Measurements from ENCODE around the gene LDHD.

Gene LDHD

DNA sequence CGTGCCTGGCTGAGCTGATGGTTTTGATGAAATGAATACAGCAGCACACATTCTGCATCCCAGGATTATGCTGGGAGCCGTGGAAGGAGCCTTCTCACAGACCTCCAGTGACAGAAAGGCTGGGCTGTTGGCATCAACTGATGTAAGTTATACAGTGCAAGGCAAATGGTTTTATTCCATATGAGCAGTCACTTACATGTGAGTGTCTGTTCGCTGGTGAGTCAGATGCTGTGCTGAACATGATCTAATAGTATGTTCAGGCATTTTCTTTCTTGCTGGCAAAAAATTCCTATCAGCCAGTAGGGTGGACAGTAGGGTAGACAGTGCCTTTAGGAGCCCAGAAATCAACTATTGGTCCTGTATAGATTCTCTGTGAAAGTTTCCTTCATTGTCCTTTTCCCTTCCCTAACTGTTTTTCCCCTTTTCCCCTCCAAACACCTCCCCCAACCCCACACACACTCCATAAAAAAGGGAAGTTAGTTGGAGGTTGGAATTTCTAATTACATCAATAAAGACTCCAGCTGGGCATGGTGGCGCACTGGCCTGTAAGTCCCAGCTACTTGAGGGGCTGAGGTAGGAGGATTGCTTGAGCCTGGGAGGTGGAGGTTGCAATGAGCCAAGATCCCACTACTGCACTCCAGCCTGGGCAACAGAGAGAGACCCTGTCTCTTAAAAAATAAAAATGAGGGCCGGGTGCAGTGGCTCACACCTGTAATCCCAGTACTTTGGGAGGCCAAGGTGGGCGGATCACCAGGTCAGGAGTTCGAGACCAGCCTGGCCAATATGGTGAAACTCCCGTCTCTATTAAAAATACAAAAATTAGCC lies 36.2 kb downstream of the LDHD start:
- peak; percentile 42 for DNase-seq (ENCODE audit: low spot score)

DNA sequence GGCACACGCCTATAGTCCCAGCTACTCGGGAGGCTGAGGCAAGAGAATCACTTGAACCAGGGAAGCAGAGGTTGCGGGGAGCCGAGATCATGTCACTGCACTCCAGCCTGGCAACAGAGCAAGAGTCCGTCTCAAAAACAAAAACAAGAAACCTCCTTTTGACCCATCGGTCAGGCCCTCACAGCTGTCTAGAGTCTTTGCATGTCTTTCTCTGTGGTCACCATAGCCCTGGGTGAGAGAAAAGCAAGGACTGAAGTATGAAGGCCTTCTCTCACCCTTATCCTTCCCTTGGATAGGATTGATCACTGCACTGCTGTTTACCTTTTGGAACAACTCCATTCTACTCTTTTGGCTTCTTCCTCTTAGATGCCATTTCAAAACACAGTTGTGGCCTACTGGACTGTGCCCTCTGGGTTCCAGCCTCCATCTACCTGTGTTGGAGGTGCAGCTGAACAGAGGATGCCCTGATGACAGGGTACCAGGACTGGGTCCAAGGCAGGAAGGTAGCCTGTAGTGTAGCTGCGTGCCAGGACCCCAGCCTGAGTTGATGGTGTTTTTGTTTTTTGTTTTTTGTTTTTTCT lies 37.1 kb downstream of the LDHD start:
- no peak for DNase-seq (ENCODE audit: low spot score)

DNA sequence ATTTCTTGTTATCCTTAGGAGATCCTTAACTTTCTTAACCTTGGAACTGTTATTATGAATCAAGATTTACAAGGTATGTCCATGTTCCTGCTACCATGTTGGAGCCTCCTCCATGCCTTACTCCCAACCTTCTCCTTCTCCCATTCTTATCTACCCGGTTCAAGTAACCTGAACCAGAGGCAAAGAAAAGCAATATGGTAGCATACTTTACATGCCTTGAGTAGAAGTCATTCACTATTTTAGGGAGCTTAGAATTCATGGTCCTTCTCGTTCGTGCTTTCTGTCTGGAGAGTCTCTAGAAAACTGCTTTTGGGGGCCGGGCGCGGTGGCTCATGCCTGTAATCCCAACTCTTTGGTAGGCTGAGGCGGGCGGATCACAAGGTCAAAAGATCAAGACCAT lies 37.7 kb downstream of the LDHD start:
- no peak for DNase-seq (ENCODE audit: low spot score)

DNA sequence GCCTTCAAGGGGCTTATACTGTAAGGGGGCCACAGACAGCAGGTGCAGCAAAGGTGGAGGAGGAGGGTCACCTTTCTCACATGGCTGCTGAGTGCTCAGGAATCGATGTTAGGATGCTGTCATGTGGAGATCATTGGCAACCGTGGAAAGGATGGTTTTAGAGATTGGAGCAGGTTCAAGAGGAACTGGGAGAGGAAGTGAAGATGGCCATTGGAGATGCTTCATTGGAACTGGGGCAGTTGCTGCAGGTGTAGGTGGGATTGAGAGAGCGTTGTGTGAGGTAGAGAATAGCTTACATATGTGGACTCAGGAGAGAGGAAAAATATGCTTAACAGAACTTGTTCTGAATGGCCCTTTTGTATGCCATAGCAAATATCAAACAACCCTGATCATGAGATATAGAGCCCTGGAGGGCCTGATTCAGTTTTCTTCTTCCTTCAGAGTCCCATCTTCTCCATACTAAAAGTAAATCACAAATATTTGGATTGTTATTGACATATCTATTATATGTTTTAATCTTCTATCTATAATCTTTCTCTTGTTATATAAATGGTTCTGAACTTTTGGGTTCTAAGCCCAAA lies 40.8 kb downstream of the LDHD start:
- no peak for DNase-seq (ENCODE audit: low spot score)

GRCh38 chr16:75074920-75075687 lies 41.5 kb downstream of the LDHD start:
- DNase-seq (ENCODE audit: low spot score) = no peak

DNA sequence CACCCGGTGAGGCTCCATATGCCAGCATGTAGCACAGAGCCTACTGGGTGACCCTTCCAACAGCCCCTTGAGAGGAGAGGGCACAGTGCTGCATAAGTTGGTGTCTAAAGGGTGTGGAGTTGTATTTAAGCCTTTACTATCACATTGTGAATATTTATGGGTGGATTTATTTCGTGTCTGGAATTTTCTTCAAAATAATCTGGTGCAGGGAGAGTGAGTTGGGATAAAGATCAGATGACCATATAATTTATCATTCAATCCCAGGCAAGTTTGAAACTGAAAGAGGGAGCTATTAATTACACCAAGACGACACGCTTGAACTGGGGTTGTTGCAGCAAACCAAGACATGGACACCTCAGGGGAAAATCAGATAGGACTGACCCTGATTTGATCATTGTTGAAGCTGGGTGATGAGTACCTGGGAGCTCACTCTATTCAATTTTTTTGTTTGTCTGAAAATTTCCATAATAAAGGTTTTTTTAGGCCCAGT lies 42.2 kb downstream of the LDHD start:
- DNase-seq (ENCODE audit: low spot score) = no peak

- DNase-seq (ENCODE audit: low spot score) = no peak
Measured at GRCh38 chr16:75073545-75074303, 42.9 kb downstream of the LDHD start.

- no peak for DNase-seq (ENCODE audit: low spot score)
Measured at GRCh38 chr16:75072239-75072947, 44.2 kb downstream of the LDHD start.

DNA sequence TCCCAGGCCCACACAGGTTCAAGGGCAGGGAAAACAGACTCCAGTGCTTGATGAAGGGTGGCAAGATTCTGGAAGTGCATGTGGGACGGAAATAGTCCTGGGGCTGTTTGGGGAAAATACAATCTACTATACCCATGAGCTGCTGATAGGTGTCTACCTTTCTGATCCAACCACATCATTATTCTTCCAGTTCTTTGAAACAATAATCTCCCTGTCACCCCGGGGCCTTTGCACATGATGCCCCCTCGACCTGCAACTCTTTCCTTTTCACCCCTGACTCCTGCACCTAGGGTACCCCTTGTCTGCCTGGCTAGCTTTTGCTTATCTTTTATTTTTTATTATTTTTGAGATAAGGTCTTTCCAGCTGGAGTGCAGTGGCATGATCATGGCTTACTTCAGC lies 45.0 kb downstream of the LDHD start:
- DNase-seq (ENCODE audit: low spot score) = no peak

- peak; percentile 4 for DNase-seq (ENCODE audit: low spot score)
Measured at GRCh38 chr16:75070012-75070841, 46.4 kb downstream of the LDHD start.

GRCh38 chr16:75068085-75069031 lies 48.2 kb downstream of the LDHD start:
- no peak for DNase-seq (ENCODE audit: low spot score)

DNA sequence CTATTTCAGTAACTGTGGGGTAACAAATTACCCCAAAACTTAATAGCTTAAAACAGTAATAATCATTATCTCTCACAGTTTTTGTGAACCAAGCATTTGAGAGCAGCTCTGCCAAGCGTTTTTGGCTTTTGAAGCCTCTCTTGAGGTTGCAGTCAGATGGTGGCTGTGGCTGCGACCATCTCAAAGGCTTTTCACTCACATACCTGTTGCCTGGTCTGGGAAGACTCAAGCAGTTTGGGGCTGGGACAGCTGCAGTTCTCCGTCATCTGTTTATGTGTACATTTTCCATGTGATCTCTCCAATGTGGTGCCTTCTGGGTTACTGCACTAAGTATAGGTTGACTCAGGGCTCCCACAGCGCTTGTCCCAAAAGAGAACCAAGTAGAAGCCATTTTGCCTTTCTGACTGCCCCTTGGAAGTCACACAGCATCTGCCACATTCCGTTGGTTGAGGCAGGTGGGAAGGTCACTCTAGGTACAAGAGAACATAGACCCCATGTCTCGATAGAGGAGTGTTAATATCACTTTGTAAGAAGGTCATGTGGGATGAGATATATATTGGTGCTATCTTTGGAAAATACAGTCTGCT lies 49.6 kb downstream of the LDHD start:
- no peak for DNase-seq (ENCODE audit: low spot score)

- DNase-seq (ENCODE audit: low spot score) = peak; percentile 33
Measured at GRCh38 chr16:75065521-75066149, 50.9 kb downstream of the LDHD start.

GRCh38 chr16:75065149-75065505 lies 51.5 kb downstream of the LDHD start:
- DNase-seq (ENCODE audit: low spot score) = no peak

- peak; percentile 9 for DNase-seq (ENCODE audit: low spot score)
Measured at GRCh38 chr16:75064403-75065148, 52.0 kb downstream of the LDHD start.

DNA sequence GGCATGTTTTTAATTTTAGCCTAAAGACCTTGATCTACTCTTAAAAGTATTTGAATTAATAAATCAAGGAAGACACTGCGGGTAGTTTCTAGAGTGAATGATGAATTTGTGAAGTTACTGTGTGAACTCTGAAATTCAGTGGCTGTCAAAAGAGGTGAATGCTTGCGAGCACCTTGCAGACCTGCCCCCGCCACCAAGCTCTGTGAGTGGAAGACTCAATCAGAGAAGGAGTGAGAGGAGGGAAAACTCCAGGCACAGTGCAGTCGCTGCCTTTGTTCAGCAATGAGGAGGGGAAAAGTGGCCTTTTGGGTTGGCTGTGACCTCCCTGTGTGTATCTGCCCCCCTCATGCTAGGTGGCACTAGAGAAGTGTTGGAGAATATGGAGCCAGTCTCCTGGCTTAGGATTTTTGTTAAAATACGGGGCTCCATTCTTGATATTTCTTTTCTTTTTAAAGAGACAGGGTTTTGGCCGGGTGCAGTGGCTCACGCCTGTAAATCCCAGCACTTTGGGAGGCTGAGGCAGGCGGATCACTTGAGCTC lies 53.0 kb downstream of the LDHD start:
- DNase-seq (ENCODE audit: low spot score) = no peak

DNA sequence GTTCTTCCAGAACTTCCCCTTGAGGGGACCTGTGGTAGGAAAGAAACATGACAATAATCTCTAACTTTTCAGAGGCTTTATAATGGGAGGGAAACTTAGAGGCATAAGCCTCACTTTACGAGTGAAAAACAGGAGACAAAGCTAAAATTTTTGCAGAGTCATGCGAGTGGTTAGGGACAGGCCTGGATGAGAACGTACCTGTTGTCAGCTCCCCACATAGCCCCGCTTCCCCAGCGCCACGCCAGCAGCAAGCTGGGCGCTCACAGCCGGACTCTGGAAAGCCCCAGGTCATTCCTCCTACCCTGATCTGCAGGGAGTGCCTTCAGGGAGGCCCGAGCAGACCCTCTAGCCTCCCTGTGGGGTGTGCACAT lies 53.6 kb downstream of the LDHD start:
- DNase-seq (ENCODE audit: low spot score) = no peak
